ENCODE measurements around the gene MAMDC2.

MAMDC2 gene

DNA sequence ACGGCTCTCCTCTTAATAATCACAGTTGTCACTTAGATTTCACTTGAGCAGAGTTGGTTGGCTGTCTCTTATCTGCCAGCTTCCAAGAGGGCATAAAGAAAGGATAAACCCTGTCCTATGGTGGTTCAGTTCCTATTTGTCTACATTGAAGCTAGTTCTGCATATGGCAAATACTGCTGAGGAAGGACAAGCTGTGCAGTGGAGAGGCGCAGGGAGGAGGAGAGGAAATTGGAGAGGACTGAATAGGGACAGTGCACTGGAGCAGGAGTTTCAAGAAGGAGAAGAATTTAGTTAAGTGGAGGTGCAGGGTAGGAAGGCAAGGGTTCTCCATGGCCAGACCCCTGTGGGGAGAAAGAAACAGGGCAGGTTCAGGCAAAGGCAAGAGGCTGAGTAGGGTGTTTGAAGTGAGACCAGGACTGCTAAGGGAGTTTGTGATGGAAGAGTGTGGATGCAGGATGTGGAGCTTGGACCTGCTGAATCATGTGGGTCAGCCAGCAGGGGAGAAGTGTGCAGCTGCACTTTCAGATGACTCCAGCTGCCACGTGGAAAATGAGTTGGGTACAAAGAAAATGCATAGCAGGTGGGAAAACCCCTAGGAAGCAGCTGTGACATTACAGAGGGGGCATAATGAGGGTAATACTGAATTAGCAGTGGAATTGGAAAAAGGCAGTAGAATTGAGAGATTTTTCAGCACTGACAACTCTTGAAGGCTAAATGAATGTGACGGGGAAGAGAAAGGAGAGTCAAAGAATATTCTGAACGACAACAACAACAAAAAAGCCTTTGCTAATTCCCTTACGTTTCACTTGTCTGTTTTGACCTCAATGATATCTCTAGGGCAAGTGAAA is 66.8 kb downstream of the MAMDC2 start:
- ATAC-seq, result no peak

DNA sequence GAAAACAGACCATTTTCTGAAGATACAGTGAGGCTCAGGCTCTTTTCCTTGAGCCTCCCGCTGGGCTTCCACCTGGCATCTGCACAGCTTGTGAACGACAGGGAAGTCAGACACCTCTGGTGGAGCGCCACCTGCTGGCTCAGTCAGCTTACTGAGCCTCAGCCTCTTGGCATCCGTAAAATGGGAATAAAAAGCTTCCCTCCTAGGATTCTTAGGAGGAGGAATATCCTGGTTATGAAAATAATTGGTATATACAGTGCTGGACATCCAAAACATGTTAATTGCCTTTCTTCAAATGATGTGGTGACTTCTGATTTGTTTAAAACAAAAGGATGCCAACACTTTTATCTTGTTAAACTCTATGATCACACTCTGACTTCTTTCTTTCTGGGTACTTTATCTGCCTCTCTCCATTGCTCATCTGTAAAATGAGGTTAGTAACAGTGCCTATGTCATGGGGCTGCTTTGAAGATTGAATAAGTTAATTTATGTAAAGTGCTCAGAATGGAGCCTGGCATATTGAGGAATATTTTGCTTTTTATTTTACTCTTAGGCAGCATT is 67.5 kb downstream of the MAMDC2 start:
- peak; percentile 49 for ATAC-seq

DNA sequence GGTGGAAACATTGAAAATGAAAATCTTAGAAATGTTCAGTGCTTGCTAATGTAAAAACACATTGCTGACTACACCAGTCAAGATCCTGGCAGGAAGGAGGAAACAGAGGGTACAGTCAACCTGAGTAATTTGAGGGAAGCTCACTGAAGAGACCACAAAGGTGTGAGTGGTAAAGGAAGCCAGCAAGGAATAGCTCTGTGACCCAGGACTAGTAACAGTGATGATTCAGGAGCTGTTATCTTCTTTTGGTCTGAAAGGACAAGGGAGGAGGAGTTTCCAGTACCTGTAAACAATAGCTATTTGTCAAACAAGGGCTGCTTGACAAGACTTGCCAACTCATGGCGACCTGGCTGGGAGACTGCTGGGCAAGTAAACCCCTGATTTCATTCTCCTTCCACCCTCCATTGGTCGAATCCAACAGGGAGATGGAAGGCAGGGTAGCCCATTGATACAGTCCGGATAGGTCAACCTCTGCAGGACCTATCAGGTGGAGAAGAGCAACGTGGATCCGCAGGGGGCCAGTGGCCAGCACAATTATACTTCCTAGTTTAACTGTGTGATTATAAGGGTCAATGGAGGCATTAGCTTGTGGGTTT is 68.1 kb downstream of the MAMDC2 start:
- ATAC-seq, result no peak

DNA sequence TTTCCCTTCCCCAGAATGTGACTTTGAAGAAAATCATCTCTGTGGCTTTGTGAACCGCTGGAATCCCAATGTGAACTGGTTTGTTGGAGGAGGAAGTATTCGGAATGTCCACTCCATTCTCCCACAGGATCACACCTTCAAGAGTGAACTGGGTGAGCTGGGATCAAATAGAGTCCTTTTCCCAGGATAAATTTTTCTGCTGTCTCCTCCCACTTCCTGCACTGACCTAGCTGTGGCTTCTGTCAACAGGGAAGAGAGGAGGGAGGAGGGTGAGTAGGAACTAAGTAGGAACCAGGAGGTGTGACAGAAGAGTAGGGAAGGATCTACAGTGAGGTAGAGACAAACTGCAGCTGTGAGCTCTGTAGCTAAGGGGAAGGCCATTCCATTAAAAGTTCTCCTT is 69.3 kb downstream of the MAMDC2 start:
- no peak for ATAC-seq

DNA sequence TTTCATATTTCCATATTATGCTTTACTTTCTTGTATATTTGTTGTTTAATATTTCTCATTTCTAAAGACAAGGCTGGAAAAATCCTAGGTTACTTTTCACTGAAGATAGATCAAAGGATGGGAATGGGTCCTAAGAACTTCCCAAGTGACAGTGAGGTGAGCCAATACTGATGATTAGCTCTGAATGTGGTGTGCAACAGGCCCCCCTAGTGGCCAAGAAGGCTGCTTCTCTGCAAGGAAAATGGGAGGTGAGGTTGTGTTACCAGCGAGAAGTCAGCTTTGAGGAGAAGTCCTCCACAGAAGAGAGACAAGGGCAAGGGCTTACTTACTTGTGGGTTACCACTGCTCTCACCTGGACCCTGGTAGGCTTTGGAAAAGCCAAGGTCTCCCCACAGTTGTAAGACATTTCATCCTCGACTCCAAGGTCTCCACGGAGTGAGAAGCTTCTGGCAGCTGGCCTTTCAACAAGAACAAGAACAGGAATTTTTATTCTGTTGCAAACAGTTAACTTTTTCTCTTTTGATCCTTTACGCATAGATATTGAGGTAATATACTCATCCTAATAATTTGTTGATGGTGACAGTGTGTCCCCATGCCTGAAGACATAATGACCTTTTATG is 69.9 kb downstream of the MAMDC2 start:
- ATAC-seq, result no peak

DNA sequence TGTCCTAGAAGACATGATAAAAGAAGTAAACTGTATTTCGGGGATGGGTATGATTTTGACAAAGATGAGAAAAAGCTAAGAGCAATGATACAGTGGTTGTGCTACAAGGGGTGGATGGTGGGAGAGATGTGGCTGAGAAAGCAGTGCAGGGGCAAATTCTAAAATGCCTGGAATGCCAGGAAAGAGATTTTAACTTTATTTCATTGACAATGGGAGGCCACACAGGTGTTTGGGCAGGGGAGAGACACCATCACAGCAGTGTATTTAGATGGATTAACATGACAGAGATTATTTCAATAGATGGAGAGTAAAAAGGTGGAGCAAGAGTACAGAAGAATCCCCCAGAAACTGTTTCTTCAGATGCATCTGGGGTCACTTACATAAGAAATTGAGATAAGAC is 71.2 kb downstream of the MAMDC2 start:
- ATAC-seq, result no peak

DNA sequence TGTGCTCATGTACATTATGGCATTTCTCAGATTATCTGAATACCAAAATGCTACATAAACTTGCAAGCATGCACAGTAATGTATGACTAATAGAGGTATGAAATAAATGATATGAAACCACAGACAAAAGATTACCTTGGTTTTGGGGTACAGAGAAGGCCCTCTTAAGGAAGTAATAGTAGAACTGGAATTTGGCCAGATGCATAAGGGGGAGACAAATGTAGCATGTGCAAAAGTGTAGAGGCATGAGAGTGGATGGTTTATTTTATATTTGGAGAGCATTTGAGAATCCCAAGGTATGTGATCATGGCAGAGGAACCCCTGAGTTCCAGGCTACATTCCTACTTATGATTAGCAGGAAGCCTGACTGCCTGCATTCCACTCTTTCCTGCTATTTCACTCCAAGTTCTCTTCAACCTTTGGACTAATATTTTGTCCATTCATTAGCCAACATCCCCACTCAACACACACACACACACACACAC is 74.2 kb downstream of the MAMDC2 start:
- no peak for ATAC-seq

DNA sequence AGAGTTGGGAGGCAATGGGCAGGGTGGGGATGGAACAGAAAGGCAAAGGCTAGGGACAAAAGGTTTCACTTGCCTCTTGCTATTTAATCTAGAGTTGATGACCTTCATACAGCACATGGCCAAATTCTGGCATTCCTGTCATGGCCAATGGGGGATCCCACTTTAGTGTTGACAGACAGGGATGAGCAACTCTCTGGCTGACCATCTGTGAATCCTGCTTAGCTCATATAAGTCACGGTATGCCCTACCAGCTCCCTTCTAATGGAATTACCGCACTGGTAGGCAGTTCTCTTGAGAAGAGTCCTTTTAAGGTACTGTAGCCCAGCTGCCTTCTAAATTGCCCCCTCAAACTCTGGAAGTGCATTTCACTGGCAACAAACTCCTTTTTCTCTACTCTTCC is 76.1 kb downstream of the MAMDC2 start:
- ATAC-seq, result no peak

DNA sequence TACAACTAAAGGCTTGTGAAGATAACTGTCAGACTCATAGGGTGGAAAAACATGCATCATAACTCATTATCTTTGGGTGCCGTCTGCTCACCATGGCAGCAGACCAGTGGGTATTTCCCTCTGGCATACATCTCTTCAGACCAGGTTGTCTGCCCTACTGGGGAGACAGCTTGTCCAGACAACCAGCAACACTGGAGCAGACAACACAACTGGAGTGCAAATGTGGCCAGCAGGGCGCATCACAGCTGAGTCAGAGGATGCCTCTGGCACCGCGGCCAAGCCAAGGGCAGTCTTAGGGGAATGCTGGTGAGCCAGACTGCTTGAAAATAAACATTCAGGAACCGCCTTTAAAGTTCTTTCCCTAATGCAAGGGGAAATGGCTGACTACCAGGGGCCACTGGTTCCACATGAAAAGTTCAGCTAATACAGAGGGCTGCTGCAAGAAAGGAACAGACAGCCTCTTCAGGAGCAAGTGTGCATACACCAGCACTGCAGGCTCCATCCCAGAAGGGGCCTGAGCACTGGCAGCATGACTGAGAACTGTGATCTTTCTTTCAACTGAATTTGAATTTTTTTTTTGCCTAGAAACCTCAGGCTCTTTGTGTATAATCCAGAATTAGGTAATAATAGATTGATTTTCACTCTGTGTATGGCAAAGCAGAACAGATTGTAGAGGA is 77.3 kb downstream of the MAMDC2 start:
- ATAC-seq, result peak; percentile 49 to 61

DNA sequence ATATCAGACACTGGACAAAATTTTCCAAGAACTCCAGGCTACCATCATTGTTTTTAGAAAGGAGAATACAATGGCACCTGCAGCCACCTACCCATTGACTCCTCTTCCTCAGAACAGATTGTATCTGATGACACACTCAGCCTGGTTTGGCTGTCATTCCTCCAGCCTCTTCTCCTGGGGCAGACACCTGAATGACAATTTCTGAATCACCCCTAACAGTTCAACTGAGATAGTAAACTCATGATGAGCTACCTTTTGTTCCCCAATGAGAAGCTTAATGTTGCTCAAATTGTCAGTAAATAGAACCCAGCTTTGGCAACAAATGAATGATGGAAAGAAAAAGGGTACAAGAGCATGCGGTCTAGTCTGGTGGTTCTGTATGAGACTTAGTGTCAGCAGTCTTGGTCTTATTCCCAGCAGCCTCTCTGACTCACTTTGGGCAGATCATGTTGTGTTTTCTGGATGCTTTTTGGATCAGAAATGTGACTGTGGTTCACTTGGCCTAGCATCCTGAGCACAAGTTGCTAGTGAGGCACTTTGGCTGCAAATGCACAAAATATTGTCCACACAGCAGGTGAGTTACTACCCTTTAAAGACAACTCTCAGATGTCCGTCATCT is 78.3 kb downstream of the MAMDC2 start:
- no peak for ATAC-seq

DNA sequence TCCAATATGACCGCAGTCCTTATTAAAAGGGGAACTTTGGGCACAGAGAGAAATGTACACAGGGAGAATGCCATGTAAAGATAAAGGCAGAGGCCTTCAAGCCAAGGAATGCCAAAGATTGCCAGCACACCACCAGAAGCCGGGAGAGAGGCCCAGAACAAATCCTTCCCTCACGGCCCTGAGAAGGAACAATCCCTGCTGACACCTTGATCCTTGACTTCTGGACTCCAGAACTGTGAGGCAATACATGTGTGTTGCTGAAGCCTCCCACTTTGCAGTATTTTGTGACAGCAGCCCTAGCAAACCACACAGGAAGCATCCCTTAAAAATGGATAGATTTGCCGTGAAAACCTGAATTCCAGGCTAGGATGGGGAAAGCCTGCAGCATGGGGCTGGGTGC is 80.0 kb downstream of the MAMDC2 start:
- ATAC-seq, result no peak

DNA sequence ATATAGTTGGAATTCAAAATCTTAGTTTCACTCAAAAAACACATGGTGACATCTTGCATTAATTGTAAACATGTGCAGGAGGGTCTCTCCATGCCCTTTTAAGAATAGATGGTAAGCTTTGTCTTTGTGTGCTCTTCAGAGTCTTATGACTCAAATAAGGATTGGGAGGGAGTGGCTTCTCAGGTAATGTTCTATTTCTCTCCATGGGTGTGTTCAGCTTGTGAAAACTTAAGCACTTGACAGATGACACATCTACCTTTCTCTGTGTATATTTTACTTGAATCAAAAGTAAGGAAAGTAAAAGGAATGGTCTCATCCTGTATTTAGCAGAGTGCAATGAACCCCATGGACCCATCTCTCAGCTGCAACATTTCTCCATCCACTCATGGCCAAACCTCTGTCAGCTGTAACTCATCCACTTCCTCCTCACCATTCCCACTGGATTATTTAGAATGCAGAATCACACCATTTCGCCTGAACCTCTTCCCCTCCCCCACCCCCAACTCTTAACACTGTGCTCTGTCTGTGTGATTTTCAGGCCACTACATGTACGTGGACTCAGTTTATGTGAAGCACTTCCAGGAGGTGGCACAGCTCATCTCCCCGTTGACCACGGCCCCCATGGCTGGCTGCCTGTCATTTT is 82.1 kb downstream of the MAMDC2 start:
- ATAC-seq, result no peak

DNA sequence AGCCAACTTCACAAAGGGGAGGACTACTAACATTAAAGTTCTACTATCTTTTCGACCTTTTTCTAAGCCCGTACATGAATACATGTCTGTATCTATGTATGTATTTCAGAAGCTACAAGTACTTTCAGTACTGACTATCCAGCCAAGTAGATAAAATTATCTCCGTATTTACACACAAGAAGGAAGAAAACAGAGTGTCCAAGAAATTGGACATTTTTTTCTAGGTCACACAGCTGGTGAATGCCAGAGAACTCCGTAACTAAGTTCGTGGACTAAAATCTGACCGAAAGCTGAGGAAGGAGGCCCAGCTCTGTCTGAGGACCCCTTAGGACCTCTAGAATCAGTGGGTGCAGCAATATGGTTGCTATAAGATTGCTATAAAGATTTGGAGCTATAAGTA is 83.4 kb downstream of the MAMDC2 start:
- no peak for ATAC-seq

DNA sequence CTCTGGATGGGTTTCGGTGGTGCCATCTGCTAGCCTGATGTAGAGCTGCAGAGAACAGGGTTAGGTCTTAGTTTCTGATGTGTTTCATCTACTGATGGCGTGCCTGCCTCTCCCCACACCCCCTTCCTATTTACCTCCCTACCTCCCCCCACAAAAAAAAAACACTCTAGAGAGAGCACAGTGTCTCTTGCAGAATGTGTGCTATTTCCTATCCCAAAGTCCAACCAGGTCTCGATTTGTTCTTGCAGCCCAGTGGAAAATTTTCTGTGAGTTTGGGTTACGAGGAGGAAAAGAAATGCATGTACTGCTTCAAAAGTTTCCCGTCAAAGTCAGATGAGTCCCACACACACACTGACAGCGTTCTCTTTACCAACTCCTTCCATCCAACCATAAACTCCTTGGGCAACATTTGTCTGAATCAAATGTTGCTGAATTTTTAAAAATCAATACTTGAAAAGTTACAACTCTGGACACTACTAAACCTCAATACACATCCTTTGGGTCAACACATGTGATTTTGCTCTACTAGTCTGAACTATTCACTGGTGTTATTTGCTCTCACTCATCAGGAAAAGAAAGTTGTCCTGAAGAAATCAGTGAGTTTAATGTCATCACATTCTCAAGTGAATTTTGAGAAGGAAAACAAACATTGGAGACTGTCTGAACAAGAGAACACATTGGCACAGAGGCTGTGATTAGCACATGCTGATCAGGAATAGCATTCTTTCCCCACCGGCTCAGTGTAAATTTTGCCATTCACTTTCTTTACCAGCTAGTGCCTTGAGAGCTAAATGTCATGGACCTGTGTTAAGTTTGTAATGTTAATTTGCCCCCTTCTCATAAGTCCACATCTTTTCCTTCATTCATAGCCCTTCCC is 84.1 kb downstream of the MAMDC2 start:
- no peak for ATAC-seq

DNA sequence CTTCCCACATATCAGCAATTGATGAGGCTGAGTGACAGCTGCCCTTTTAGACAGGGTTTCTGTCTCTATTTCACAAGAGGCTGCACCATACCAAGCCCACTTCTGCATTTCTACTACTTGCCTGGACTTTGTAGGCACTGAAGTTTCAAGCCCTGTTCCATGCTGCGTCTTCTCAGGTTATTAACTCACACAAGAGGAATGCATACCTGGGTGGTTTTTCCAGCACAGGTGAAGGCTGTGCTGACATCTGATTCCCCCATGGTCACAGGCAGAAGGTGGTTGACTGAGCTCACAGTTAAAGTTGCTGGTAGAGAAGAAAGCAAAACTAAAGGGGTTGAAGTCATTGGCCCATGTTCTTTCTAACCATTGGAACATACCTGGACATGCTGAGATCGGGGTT is 86.6 kb downstream of the MAMDC2 start:
- no peak for ATAC-seq

DNA sequence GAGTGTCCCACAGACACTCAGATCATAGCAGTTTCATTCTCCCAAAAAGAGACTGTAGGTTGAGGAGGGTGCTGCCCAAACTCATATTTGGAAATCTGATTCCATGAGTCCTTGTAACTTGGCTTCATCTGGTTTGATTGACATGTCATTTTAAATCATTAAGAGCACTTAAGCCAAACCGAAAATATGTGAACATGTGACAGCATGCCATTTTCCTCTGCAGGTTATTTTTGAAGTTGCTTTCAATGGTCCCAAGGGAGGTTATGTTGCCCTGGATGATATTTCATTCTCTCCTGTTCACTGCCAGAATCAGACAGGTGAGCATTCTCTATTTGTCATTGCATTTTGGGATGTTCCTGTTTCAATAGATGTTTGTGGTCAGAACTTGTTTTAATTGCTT is 87.6 kb downstream of the MAMDC2 start:
- no peak for ATAC-seq

DNA sequence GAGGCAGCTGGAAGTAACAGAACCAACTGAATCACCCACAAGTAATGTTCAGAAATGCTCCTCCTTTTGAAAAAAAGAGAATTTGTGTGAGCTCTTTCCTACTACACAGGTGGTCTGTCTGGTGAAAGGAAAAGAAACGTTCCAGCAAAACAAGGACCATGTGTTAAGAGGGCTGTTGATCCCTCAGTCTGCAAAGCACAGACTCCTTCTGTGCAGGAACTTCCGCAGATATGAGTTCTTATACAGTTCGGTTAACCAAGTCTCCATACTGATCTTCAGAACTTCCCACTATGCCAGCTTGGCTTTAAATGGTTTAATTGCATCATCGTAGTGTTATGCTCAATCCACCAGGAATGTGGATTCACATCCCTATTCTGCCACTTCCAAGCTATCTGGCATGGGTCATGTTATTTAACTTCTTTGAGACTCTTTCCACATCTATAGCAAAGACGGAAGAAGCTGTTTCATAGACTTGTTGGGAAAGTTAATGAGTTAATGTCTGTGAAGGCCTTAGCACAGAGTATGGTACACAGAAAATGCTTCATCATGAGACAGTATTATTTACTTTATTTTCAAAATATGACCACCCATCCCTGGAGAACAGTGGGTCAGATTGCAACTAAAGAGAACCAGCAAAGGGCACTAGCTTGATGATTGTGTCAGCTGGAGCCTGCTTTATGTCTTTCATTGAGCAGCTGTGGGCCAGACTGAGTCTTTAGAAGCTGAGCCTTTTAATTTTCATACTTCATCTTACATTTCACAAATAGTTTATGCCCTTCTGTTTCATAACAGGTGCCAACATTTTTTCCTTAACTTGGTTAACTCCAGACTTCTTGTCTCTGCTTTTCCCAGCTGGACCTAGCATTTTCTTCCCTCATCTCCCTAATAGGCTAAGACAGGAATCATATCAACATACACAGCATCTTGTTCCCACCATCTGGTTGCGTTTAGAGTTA is 89.9 kb downstream of the MAMDC2 start:
- no peak for ATAC-seq

DNA sequence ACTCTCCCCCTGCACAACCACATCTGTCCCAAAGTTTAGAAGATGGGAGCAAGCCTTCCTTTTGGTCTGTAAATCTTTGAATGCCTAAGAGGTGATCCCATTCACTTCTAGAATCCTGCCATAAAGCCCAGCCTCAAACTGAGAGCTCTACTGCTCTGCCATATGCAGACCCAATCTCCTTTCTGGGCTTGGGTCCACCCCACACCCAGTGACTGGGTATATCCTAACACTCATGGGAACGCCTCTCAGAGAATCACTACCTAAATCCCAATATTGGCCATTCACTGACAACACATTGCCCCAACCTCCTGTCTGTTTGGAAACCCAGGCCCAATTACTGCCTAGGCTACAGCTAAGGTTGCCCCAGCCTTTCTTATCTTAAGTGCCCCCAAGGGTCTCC is 90.7 kb downstream of the MAMDC2 start:
- ATAC-seq, result no peak

DNA sequence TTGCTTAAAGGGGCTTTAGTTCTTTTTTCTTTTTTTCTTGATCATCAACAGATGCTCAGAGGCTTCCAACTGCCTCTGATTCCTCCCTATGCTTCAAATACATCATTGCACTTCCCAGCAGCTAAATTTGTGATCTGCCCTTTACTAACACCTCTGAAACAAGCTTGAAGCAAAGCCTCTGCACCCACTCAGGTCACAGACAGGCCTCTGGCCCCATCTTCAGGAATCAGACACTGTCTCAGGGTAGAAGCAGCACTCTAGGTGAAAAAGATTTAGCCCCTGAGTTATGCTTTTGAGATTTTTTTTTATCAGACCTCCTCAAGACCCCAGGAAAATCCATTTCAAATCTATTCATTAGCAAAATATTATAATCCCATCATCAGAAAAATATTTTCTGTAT is 91.5 kb downstream of the MAMDC2 start:
- no peak for ATAC-seq

DNA sequence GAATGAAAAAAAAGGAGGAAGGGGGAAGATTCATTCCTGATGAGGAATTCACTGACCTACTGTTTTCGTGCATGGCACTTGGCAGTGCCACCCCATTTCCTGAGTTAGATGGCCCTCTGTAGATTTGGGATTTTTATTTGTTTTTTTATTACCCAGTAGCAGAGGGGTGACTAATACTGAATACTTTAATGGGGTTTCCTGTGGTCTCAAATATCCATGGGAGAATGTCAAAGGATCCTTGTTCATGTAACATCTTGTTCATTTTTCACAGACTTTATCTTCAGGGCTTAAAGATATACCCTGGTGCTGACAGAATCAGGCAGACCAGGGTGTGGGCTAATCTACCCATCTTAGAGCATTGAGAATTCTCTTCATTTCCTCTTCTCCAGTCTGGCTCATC is 93.0 kb downstream of the MAMDC2 start:
- no peak for ATAC-seq
